Measurements from ENCODE around the gene ASIC3. TPM values are rescaled to one million over a fixed set of nuclear protein-coding genes. Genes with fewer than 3 reads are reported as not detected.

ASIC3 gene
- polyA plus RNA-seq, 3 donors: 1.3 to 7.6 (median 2.8) TPM

DNA sequence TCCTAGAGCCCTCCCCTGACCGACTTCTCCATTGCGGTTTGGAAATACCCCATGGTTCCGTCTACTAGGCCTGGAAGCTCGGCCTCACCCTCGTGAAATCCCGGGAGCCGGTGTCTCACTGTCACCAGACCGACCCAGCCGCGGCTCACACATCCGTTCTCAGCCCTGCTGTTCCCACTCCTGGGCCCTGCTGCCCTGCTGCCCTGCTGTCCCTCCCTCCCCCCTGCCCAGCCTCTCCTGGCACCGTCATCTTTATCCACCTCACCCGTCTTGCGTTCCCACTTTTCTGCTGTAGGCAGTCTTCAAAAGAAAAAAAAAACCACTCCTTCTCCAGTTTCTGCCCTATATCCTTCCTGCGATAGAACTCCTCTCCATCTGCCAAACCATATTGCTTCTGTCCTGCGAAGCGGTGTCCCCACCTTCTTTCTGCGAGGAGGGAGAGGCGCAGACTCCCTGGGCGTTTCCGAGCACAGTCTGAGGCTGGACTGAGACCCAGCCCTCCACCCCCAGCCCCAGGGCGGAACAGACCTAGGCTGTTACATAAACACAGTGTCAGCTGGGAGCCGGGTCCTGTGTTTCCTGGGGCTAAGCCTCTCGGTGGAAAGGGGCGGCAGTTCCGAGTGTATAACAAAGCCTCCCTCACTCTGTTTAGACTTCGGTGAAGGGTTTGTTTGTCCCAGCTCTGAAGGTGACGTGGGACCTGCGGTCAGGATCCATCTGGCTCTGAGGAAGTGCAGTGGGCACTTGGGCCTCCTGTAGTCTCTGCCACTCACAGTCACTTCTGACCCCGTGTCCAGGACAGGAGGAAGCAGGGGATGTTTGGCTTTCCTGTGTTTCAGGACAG, 40.7 kb downstream of the ASIC3 start:
- WGBS, 3 donors: 10 to 17% (median 16%) methylated on average over 30 of the region's 30 CpGs

GRCh38 chr7:151089893-151090730, 41.8 kb downstream of the ASIC3 start:
- WGBS, 3 donors: 44 to 72% (median 70%) methylated on average over 22 of the region's 22 CpGs
- H3K27ac ChIP-seq (ENCODE audit: low read depth, low read length): no peak overlapping the region

More for the DNA sequence above, 40.7 kb downstream of the ASIC3 start:
- H3K27ac ChIP-seq (ENCODE audit: low read depth, low read length): peak overlapping the region; percentile 36

- H3K27ac ChIP-seq (ENCODE audit: low read depth, low read length): no peak overlapping the region
- WGBS, 3 donors: 81 to 85% (median 82%) methylated on average over 7 of the region's 7 CpGs
Observed at GRCh38 chr7:151091003-151091402, 42.7 kb downstream of the ASIC3 start.

DNA sequence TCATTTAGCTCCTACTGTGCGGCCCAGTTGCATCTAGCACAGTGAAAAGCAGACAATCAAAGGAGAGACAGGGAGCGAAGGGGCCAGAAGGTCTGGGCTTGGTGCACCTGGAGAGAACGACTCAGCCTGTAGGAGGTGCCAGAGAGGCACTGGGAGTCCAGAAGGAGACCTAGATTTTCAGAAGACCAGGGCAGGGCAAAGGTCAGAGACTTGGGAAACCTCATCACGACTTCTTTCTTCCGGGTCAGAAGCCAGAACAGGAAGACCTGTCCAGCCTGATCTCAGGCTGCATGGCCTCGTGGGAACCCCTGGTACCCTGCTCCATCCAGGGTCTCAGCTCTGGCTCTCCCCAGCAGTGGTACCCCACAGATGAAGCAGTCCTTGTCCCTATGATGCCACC, 43.1 kb downstream of the ASIC3 start:
- no peak overlapping the region for H3K27ac ChIP-seq (ENCODE audit: low read depth, low read length)
- 29 to 58% (median 52%) methylated on average over 6 of the region's 6 CpGs for WGBS, 3 donors

- no peak overlapping the region for H3K27ac ChIP-seq (ENCODE audit: low read depth, low read length)
Observed at GRCh38 chr7:151091988-151092387, 43.7 kb downstream of the ASIC3 start.

DNA sequence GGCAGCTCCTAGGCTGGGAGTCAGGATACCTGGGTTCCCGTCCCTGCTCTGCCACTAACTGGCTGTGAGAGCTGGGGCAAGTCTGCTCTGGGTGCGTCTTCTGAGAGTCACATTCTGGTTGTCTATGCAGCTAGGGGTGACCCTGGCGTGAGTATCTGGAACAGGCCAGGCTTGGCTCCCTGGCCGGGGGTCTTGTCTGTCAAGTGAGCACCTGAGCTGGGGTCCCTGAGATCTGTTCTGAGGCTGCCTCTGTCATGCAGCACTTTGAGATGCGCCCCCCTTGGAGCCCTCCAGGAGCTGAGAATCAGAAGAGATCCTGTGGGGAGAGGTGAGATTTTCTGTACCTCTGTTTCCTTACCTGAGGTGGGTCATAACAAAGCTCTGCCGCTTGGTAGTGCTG, 45.4 kb downstream of the ASIC3 start:
- WGBS, 3 donors: 84 to 97% (median 91%) methylated on average over 6 of the region's 6 CpGs
- no peak overlapping the region for H3K27ac ChIP-seq (ENCODE audit: low read depth, low read length)

More at GRCh38 chr7:151091988-151092387, 43.7 kb downstream of the ASIC3 start:
- WGBS, 3 donors: 90 to 92% (median 92%) methylated on average over 14 of the region's 14 CpGs

- 66 to 83% (median 68%) methylated on average over 5 of the region's 5 CpGs for WGBS, 3 donors
- no peak overlapping the region for H3K27ac ChIP-seq (ENCODE audit: low read depth, low read length)
Observed at GRCh38 chr7:151094675-151095074, 46.3 kb downstream of the ASIC3 start.

- no peak overlapping the region for H3K27ac ChIP-seq (ENCODE audit: low read depth, low read length)
- WGBS, 3 donors: 67 to 73% (median 72%) methylated on average over 10 of the region's 10 CpGs
Observed at GRCh38 chr7:151095123-151095797, 46.9 kb downstream of the ASIC3 start.

DNA sequence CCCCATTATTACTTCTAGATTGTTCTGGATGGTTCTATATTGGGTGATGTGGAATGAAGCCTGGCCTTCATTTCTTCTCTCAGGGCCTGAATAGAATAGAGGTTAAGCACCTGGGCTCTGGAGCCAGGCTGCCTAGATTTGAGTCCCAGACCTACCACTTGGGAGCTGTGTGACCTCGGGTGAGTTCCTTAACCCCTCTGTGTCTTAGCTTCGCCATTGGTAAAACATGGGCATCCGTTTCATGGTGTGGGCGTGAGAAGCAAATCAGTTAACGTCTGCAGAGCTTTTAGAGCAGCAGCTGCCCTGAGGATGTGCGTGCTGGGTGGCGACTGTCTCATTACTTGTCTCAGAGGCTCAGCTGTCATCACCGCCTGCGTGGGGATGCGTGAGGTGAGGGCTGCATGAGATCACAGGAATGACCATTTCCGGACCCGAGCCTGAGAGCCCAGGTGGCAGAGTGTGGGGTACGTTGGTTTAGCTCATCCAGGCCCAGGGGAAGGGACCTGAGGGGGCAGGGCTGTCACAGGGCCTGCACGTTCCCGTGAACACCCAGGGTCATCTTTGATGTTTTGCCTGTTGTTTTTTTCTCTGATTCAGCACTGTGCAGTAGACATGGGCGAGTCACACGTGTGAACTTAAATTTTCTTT, 47.6 kb downstream of the ASIC3 start:
- H3K27ac ChIP-seq (ENCODE audit: low read depth, low read length): no peak overlapping the region
- WGBS, 3 donors: 80 to 87% (median 83%) methylated on average over 17 of the region's 17 CpGs

GRCh38 chr7:151099486-151100211, 51.3 kb downstream of the ASIC3 start:
- WGBS, 3 donors: 68 to 74% (median 70%) methylated on average over 20 of the region's 20 CpGs
- no peak overlapping the region for H3K27ac ChIP-seq (ENCODE audit: low read depth, low read length)

DNA sequence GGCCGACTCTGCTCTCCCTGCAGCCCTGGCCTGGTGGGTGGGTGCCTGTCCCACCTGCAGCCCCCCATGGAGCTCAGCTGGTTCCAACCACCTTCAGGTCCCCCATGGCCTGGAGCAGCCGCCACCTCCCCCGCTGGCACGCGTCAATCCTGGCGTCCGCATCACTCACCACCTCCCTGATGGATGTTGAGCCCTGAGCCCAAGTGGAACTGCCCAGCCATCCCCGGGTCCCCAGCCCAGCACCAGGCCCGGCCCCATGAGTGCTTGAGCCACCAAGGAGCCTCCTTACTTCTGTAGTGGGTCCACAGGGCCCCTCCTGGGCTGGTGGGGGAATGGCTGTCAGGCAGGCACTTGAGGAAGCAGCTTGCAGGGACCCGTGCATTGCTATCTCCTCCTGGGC, 52.6 kb downstream of the ASIC3 start:
- H3K27ac ChIP-seq (ENCODE audit: low read depth, low read length): no peak overlapping the region
- WGBS, 3 donors: 84 to 91% (median 87%) methylated on average over 10 of the region's 10 CpGs

DNA sequence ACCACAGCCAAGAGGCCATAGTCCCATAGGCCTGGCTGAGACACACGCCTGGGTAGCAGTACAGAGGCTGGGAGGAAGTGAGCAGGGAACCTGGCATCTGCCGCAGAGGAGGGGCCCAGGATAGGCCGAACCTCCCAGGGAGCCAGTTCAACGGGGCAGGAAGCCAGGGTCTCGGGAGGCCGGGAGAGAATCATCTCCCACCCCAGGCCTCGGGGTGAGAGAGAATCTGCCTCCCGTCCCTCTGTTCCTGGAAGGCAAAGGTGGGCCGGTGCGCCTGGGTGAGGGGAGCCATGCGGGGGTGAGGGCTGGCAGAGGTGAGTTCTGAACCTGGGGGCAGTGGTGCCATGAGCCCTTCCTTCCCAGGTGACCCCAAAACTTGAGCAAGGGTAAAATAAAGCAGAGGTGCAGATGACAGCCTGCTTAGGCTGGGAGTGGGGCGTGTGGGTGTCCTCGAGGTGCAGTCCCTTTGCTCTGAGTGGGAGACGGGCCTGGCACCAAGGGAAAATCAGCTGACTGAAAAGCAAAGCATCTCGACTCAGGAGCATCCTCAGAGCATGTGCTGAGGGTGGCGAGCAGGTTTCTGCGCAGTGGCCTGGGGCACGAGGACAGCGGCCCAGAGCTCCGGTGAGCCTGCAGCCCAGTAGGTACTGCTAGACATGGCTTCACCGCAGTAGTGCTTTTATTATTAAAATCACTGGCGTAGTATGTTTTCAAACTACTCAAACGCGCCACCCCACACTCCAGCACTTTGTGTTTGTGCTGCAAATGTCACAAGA, 53.5 kb downstream of the ASIC3 start:
- no peak overlapping the region for H3K27ac ChIP-seq (ENCODE audit: low read depth, low read length)
- 77 to 80% (median 78%) methylated on average over 24 of the region's 24 CpGs for WGBS, 3 donors

Other genes starting within 250 kb of the ASIC3 start
- gene TMEM176B, start 248.2 kb upstream of the ASIC3 start, polyA plus RNA-seq: 10 to 100 TPM in 2 of 3 donors, 1 to 10 TPM in 1; 9.1 to 56.5 (median 43.7) TPM
- gene TMEM176A, start 247.8 kb upstream of the ASIC3 start, polyA plus RNA-seq: 10 to 100 TPM in 2 of 3 donors, 1 to 10 TPM in 1; 5.8 to 60.4 (median 36.7) TPM
- under 1 TPM in 2 of 3 donors, not detected in 1; 0.07 to 0.15 TPM for gene AOC1, start 196.0 kb upstream of the ASIC3 start, polyA plus RNA-seq
- gene KCNH2, start 70.2 kb upstream of the ASIC3 start, polyA plus RNA-seq: 1 to 10 TPM in 1 of 3 donors, under 1 TPM in 2; 0.19 to 3.4 (median 0.22) TPM
- gene NOS3, start 57.5 kb upstream of the ASIC3 start, polyA plus RNA-seq: 10 to 100 TPM in 2 of 3 donors, 1 to 10 TPM in 1; 4.1 to 36.9 (median 23.3) TPM
- 1 to 10 TPM in 1 of 3 donors, under 1 TPM in 2; 0.11 to 2.1 (median 0.37) TPM for gene ATG9B, start 24.0 kb upstream of the ASIC3 start, polyA plus RNA-seq
- gene ABCB8, start 20.1 kb upstream of the ASIC3 start, polyA plus RNA-seq: 10 to 100 TPM; 11.2 to 24.0 (median 14.6) TPM
- 1 to 10 TPM; 5.9 to 9.1 (median 7.8) TPM for gene CDK5, start 9.4 kb downstream of the ASIC3 start, polyA plus RNA-seq
- gene SLC4A2, start 11.1 kb downstream of the ASIC3 start, polyA plus RNA-seq: 10 to 100 TPM; 63.7 to 73.3 (median 64.8) TPM
- 100 to 1,000 TPM in 1 of 3 donors, 10 to 100 TPM in 2; 53.0 to 104 (median 91.8) TPM for gene FASTK, start 32.3 kb downstream of the ASIC3 start, polyA plus RNA-seq
- gene TMUB1, start 35.0 kb downstream of the ASIC3 start, polyA plus RNA-seq: 10 to 100 TPM; 33.3 to 56.8 (median 44.0) TPM
- gene AGAP3, start 37.9 kb downstream of the ASIC3 start, polyA plus RNA-seq: 10 to 100 TPM; 35.9 to 67.0 (median 51.9) TPM
- not detected for gene GBX1, start 119.2 kb downstream of the ASIC3 start, polyA plus RNA-seq
- not detected for gene ASB10, start 138.7 kb downstream of the ASIC3 start, polyA plus RNA-seq
- gene H2BK1, start 162.0 kb downstream of the ASIC3 start, polyA plus RNA-seq: not detected
- gene ABCF2, start 178.7 kb downstream of the ASIC3 start, polyA plus RNA-seq: 10 to 100 TPM; 11.3 to 32.4 (median 20.1) TPM
- gene CHPF2, start 184.0 kb downstream of the ASIC3 start, polyA plus RNA-seq: 10 to 100 TPM in 2 of 3 donors, 1 to 10 TPM in 1; 9.9 to 19.1 (median 10.9) TPM
- 10 to 100 TPM; 10.8 to 44.8 (median 32.2) TPM for gene SMARCD3, start 200.2 kb downstream of the ASIC3 start, polyA plus RNA-seq